HG02852 (cell line): ENCODE results near the gene ATP11A.

ENCODE experiments used
- ATAC-seq: cut with Tn5 transposase; IDR thresholded peaks from one replicate; pipeline ENCODE4 v1.9.1; 2021; ENCODE audit warnings: mild to moderate bottlenecking, moderate library complexity; ENCODE audit not compliant: unreplicated experiment

ATP11A gene

DNA sequence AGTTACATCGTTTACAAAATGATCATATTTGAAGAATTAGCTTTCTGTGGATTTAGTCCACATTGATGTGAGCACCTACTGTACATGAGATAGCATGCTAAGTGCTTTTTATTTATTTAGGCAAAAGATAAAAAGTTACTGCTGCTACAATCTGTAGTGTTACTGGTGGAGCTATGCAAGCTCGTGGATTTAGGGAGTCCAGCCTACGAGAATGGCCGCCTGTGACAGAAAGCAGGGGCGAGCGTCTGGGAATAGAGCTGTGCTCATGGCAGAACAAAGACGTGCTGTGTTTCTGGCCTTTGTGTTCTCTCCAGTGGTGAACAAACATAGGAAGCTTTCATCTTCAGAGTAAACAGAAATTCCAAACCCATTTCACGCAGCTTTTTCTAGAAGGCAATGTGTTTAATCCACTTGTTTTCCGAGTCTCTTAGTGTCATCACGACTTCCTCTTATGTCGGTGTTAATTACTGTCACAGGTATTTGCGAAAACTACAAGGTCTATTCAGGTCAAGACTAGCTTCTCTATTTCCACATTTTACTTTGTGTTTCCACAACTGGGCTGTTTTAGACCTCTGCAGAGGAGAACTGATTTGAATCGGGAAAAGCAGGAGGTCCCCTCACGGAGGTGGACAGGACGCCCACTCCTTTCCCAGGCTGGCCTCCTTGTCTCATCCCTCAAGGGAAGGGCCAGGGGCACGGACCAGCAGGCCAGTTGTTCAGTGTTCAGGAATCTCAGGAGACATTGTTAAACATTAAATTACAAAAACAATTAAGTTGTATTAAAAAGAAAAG, 67.3 kb downstream of the ATP11A start:
- no peak for ATAC-seq

DNA sequence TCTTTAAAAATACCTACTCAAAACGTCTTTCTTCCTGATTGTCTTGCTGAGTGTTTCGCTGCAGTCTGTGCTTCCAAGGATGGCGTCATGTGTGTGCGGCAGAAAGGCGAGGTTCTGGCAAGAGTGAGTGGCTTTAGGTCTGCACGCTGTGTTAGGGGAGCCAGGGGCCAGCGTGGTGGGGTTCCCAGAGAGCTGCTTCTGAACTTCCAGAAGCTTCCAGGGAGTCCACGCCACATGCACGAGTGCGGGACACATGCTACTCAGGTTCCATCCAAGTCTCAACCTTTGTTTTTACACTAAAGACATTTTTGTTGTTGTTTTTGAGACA, 67.9 kb downstream of the ATP11A start:
- ATAC-seq: no peak

DNA sequence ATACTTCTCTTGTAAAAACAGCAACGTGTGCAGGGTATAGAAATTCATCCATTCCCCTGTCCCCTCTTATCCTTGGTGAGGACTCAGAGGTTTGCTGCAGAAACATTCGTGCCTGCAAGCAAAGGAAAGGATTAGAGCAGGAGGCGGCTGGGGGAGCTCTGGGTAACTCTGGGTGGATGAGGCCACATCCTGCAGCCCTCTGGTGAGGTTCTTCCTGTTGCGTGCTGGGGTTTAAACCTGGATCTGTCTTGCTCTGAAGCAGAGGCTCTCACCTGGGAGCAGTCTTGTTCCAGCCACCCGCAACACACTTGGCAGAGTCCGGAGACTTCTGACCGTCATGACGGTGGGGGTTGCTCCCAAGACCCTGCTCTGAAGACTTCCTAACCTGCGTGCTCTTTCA, 69.2 kb downstream of the ATP11A start:
- ATAC-seq: no peak

DNA sequence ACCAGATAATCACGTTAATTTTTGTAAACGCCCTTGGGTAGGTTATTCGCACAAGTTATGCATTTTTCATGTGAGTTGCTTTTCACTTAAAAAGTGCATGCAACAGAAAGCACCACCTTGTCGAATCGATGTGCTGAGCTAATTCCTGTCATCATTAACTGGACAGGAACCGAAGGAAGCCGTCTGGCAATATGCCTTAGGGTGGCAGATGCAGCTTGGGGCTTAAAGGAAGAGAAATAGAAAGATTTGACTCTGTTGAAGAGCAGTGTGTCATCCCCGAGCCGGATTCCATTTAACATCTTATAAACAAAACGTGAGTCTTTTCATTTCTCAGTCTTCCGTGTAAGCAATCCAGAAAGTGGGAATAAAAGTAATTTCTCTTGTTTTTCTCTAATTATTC, 70.0 kb downstream of the ATP11A start:
- no peak for ATAC-seq

DNA sequence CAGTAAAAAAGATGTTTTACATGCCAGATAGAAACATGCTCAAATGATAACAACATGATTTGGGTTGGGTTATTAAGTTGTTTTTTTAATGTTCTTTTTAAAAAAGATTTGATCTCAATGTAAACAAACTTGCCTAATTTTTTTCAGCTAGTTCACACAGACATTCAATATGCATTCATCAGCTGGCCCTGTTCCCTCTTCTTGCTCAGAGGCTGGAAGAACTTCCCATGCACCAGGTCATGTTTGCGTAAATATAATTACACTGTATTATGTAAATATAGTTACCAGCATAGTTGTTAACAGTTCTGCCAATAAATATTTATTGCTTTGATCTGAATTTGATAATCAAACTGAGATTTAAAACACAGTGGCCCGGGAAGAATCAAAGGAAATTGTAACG, 70.6 kb downstream of the ATP11A start:
- ATAC-seq: no peak

DNA sequence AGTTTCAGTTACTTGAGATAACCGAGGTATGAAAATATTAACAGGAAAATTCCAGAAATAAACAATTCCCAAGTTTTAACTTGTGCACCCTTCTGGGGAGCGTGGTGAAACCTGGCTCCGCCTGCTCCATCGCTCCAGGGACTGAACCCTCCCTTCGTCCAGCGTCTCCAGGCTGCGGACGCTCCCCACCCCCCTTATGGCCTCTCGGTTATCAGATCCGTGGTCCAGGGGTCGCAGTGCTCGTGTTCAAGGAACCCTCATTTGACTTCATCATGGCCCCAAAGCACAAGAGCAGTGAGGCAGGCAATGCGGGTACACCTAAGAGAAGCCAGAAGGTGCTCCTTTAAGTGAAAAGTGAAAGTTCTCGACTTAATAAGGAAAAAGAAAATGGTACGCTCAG, 71.1 kb downstream of the ATP11A start:
- ATAC-seq: no peak

DNA sequence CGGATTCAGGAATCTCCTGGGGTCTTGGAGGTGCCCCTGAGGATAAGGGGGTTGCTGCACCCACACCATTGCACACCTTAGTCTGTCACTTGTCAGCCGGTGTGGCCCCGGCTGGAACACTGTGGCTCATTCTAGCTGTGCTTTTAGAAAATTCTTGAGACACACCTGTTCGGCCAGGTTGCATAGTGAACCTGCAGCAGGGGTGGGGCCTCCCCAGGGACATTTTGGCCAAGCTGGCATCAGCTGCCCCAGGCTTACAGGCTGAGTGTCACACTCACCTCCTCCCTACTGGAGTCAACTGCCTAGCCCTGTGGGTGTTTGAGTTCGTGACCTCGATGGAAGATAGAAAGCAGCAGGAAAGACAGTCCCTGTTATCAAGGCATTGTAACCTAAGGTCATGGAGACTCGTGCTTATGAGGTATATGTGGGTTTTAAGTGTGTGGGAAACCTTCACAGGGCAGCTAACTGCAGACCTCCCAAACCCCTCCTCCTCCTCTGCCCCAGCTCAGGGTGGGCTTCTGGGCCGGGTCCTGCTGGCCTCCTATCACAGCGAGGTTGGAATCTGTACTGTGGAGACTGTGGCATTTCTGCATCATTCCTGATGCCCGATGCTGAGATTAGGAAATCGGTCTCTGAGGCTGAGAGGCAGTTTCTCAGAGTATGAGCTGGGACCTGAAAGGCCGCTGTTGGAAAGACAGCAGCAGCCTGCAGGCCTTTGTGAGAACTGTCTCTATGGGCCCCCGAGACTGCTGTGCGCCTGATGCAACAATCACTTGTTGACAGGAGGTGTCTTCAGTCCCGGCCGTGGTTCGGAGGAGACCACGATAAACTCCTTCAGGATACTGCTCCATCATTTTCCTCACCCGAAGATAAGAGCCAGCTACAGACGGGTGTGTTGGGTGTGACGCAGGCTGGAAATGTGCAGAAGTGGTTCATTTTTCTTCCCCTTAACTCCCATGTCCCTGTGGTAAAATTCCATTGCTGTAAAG, 72.2 kb downstream of the ATP11A start:
- ATAC-seq: no peak

DNA sequence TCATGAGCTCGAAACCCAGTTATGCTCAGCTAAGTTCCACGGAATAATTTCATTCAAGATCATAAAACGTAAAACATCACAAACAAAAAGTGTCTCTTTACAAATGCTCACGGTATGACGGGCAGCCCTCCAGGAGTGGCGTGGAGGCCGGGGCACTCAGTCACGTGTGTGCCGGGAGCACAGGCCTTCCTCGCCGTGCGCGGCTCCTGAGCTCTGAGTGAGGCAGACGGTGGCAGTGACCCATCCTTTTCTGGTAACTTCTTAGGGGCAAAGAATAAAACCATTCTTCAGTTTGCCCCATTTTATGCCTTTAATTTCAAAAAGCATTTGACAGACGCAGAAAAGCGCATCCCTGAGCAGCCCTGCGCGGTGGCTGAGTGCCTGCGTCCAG, 72.8 kb downstream of the ATP11A start:
- no peak for ATAC-seq

DNA sequence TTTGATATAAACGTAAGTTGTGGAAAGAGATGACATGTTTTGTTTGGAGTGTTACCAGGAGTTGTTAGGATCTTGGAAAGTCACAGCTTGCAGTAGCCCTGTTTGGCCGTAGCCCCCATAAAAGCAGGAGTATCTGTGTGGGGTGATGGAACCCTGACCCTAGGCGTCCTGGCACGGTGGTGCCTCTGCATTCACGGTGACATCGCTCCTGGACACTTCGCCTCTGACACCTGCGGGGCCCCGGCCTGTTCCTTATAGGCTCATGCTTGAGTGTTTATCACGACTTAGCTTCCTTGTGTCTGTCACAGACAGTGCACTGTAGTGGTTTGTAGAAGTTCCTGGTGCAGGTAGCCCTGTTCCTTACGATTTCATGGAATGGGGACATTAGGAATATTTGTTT, 74.2 kb downstream of the ATP11A start:
- no peak for ATAC-seq

DNA sequence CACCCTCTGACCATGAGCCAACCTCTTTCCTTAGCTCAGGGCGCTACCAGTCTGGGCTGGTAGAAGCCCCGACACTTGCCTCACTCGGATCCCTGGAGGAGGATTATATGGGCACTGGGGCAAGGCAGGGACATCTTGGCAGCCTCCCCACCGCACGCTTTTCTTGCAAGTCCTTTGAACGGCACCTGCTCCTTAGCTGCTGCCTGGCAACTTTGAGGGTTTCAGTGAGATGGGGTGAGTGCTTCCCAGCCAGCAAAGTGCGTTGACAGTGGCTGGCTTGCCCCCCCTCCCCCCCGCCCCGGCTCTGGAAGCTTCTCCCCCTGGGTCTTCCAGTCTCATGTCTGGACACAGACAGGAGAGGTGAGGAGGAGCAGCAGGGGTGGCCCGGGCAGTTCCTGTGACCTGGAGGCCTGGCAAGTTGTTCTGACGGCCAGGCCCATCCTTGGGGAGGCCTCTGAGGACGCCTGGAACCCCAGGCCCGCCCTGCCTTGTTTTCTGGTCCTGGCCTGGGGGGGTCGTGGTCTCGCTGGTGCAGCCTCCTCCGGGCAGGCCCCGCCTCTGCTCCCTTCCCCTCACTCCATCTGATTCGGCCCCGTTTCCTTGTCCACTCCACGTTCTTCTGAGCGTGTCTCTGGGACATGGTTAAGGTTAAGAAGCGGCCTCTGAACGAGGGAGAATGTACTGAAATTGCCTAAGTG, 75.2 kb downstream of the ATP11A start:
- no peak for ATAC-seq

DNA sequence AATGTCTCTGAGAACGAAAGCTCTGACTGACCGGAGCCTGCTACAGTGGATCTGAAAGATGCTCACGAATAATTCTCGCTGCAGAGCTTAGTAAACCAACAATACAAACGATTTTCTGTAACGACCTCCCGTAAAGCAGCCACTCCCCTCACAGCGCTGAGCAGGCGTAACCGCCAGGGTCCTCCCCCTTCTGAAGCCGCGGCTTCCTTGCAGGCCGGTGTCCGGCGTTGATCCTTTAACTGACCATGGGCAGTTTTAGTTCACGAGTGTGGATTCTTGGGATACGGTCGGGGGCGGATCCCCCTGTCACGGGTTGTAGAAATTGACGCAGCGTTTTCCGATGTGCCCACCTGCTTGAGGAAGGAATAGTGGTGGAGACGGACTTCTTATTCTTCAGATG, 75.9 kb downstream of the ATP11A start:
- ATAC-seq: no peak

DNA sequence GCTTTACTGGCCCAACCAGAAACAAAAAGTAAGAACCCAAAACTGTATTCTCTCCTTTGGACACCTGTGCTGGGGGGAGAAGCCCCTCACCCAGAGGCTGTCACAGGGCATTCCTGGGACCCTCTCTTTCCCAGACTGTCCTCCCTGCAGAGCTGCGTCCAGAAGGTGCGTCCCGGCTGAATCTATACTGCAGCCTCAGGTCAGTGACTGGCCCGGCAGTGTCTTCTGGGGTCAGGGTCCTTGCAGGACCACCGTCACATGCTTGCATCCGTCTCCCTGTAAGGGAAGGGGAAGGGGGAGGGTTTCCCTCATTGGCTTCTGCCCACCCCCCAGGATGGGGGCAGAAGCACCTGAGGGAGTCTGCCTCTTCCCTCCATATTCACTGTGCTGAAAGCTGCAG, 76.5 kb downstream of the ATP11A start:
- no peak for ATAC-seq

DNA sequence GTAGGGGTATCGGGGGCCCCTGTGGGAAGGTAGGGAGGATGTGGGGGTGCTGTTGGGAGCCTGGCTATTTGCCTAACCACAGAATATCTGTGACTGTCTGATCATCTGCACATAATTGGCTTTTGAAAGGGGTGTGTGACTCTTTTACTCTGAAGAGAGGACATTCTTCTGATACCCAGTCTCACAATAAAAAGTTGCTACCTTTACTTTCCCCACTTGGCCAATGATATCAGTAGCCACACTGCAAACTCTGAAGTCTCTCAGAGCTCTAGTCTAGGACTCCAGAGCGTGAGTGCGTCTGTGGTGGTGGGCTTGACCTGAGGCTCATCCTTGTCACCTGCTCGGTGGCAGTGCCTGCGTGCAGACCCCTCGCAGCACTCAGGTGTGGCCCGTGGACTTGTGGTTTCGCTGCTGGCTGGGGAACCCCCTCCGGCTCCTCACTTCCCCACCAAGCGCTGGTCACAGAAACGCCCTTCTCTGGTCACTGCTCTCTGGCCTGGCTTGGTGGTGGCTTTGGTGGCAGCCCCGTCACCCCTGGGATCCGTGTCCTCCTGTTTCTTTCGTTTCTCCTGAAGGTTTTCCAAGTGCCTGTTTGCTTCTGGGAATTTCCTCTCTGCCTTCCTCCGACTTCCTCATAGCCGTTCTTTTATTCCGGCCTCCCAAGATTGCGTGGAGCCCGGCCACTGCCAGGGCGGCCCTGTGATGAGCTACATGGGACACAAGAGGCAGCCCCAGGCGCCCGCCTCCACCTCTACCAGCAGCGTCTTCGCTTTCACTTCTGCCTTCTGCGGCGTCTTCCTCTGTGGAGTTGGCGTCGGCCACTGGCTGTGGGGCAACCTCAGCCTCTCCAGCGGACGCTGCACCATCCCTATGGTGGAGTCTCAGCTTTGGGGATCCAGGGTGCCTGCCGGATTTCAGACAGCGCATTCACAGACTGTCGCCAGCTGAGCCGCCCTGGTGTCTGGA, 78.0 kb downstream of the ATP11A start:
- ATAC-seq: peak; percentile 75

DNA sequence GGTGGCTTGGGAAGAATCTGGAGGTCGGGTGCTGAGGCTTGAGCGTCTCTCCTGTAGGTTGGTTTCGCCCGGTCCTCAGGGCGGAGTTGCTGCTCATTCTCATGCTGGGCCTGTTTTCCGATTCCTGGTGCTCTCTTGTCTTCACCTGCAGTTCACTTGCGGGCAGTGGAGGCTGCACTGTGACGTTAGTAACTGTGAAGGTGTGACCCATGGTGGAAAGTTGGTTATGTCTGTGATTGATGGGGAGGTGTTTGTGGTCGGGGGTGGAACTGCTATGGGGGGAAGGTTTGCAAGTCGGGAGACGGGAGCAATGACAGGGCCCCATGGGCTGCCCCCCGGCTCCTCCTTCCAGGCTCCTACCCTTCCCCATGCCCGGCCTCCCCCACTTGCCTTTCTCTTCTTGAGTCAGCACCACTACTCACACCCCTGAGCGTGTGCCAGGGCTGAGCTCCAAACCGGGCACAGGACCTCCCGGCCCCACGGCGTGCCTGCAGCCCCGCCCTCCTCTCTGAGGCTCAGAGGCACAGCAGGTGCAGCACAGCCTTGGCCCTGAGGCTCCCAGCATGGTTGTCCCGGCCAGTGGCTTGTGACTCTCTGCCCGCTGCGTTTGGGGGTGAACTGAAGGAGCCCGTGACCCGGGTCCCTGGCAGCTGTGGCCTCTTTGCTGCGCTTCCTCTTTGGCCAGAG, 79.1 kb downstream of the ATP11A start:
- no peak for ATAC-seq

DNA sequence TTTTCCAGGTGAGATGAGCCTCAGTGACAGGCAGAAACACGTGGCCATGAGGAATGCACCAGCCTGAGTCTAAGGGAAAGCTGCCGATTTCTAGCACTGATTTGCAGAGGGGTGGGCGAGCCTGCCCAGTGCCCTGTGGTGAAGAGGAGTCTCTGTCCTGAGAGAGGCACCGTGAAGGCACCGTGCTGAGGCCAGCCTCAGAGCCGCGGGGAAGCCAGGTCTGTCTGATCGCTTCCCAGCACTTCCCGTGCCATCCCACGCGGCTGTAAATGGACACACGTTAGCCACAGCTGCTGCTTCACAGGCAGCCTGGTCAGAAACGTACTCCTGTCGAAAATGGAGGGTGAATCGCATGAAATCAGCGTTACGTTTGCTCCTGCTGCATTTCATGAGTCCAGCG, 79.8 kb downstream of the ATP11A start:
- no peak for ATAC-seq

DNA sequence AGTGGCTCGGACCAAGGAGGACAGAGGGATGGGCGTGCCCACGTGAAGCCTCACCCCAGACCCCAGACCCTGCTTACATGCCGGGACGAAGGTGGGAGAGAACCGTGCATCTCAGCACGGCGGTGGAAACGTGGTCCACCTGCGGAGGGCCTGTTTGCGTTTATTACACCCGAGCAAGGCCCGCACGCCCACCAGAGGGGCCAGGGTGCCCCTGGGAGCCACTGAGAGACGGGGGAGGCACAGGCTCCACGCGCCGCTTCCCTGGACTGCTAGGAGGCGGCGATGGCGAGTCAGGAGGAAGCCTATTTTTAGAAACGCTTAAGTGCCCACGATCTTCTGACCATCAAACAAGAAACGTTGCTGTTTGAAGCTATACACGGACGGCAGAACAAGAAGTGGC, 80.7 kb downstream of the ATP11A start:
- no peak for ATAC-seq

DNA sequence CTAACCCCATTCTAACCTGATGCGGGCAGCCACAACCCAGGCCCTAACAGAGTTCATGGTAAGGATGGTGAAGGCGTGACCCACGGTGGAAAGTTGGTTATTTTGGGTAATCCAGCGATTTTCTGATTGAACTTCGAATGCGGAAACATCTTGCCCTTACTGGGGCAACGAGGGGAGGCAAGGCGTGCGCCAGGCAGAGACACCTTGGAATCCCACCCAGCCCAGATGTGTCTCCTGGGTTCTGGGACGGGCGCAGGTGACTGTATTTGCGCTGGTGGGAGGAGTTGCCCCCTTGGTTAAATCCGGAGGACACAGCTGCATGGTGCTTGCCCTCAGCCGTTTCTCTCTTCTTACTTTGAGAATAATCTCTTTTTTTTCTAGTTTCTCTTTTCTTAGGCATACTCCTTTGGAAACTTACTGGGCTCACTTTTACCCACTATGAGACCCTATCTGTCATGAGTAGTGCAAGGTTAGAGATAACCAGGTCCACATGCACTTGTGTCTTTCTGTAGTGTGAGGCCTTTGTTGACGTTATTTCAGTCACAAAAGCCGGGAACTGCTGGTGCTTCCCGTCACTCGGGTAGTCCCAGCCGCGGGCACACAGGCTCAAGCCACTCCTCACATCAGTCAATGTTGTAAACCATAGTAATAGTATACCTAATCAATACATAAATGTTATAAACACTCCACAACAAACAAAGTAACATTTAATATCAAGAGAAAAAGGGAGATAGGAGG, 81.5 kb downstream of the ATP11A start:
- no peak for ATAC-seq

DNA sequence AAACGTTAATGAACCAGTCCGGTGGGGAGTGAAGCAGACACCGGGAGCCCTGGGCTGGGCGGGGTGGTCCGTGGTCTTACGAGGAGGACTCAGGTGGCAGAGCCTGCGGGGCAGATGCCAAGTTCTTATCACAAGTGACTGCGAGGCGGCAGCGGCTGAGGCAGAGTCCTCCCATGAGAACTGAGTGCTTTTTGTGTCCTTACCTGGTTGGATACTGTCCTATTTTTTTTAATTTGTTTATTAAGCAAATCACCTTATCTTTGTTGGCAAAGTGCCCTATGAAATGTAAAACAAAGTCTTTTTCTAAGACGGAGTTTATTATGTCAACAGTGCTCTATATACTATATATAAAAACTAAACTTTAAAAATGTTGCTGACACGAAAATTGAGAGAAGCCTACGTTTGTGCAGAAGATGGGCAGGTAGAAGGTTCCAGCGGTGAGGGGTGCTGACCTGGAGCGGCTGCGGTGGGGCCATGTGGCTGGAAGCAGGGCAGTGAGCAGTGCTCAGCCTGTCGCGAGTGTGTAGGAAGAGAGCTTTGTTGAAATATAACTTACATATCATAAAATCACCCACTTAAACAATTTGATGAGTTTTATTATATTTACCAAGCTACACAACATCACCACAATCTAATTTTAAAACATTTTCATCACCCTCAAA, 82.2 kb downstream of the ATP11A start:
- no peak for ATAC-seq

DNA sequence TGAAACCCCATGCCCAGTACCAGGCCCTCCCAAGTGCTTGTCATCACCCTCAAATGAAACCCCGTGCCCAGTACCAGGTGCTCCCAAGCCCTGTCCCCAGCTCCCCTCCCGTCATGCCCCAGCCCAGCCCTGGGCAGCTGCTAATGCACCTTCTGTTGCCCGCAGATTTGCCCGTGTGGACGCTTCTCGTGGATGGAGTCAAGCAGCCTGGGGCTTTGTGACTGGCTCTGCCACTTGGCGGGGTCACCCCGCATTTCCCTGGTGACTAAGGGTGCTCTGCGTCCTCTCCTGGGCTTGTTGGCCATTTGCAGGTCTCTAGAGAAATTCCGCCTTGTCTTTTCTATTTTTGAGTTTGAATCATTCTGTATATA, 82.7 kb downstream of the ATP11A start:
- ATAC-seq: no peak
